ENCODE data around the gene SNAPC1.

GRCh38 chr14:61720294-61720661 lies 41.9 kb upstream of the SNAPC1 start:
- TF ChIP-seq CTCF (IDR thresholded peaks at IDR 0.05; ENCODE audit: low read length), result no peak
- TF ChIP-seq EZH2 (IDR thresholded peaks at IDR 0.05; ENCODE audit: borderline replicate concordance, low read length), result no peak

Measured in OCI-LY1 (cell line).